OCI-LY7 (cell line): ENCODE data around the gene WASF3. TPM values are rescaled to one million over a fixed set of nuclear protein-coding genes. Genes with fewer than 3 reads are reported as not detected.
A peak's percentile ranks its signal among the peaks of the same experiment; 100 is the strongest.

Experiments used
- BruUV-seq: library from RNA; stranded (reverse); fragments of 400-500 nt; replicated peaks from 2 replicates; lab custom pipeline; 2021; lab: Mats Ljungman, UMichigan
- CTCF ChIA-PET: fragments of 300-600 bp; sonication (Branson Sonifier 250); formaldehyde crosslinking; loops from one replicate; lab custom pipeline; 2022; ENCODE audit warnings: antibody characterized with exemption; ENCODE audit not compliant: unreplicated experiment; lab: Charles Lee
- POLR2A ChIA-PET: fragments of 300-600 bp; sonication (Branson Sonifier 250); formaldehyde crosslinking; loops from one replicate; lab custom pipeline; 2022; ENCODE audit warnings: antibody characterized with exemption; lab: Charles Lee
- DNase-seq: peaks from one replicate; pipeline ENCODE4 v3.0.0-alpha.2; 2015; ENCODE audit warnings: low spot score
- H2AFZ ChIP-seq: fragments of 200-600 bp; sonication (generic), shearing (Covaris generic); 2 replicates; pipeline ENCODE4 v1.6.1; 2014; ENCODE audit warnings: mild to moderate bottlenecking, antibody characterized with exemption, low read length, moderate library complexity
- H3K27ac ChIP-seq: fragments of 200-600 bp; sonication (generic); 2 replicates; pipeline ENCODE4 v1.5.1; 2014; ENCODE audit warnings: mixed run types, low read depth, mild to moderate bottlenecking, moderate library complexity, low read length, inconsistent platforms; ENCODE audit not compliant: poor library complexity, severe bottlenecking
- H3K36me3 ChIP-seq: fragments of 200-600 bp; sonication (generic); 2 replicates; pipeline ENCODE4 v1.6.1; 2014; ENCODE audit warnings: mild to moderate bottlenecking, antibody characterized with exemption, low read length, moderate library complexity, mixed read lengths; ENCODE audit not compliant: insufficient read depth
- H3K4me1 ChIP-seq: fragments of 200-600 bp; sonication (generic); 2 replicates; pipeline ENCODE4 v1.5.1; 2014; ENCODE audit warnings: mild to moderate bottlenecking, low read length; ENCODE audit not compliant: insufficient read depth, poor library complexity, severe bottlenecking
- H3K4me2 ChIP-seq: fragments of 200-600 bp; sonication (generic); 2 replicates; pipeline ENCODE4 v1.6.1; 2014; ENCODE audit warnings: mild to moderate bottlenecking, low read length
- H3K4me3 ChIP-seq: fragments of 200-600 bp; sonication (generic); 2 replicates; pipeline ENCODE4 v1.5.1; 2014; ENCODE audit warnings: mild to moderate bottlenecking, low read depth, low read length; ENCODE audit not compliant: poor library complexity, severe bottlenecking
- H3K79me2 ChIP-seq: fragments of 200-600 bp; sonication (generic); 2 replicates; pipeline ENCODE4 v1.6.1; 2016; ENCODE audit warnings: low read depth, mild to moderate bottlenecking, low read length, moderate library complexity, mixed read lengths; ENCODE audit not compliant: insufficient read depth
- H3K9me2 ChIP-seq: fragments of 200-600 bp; sonication (generic); 2 replicates; pipeline ENCODE4 v1.6.1; 2016; ENCODE audit warnings: mild to moderate bottlenecking, low read length, mixed read lengths; ENCODE audit not compliant: insufficient read depth
- H3K9me3 ChIP-seq: fragments of 200-600 bp; sonication (generic); 2 replicates; pipeline ENCODE4 v1.6.1; 2014; ENCODE audit warnings: mild to moderate bottlenecking, mixed run types, low read length, mixed read lengths
- H4K20me1 ChIP-seq: fragments of 200-600 bp; sonication (generic); 2 replicates; pipeline ENCODE4 v1.6.1; 2014; ENCODE audit warnings: mild to moderate bottlenecking, antibody characterized with exemption, low read length, moderate library complexity, mixed read lengths; ENCODE audit not compliant: insufficient read depth
- CTCF ChIP-seq: fragments of 200-600 bp; sonication (generic); conservative IDR thresholded peaks from 2 replicates; pipeline ENCODE4 v1.5.1; 2014; ENCODE audit warnings: mild to moderate bottlenecking, antibody characterized with exemption, low read length, moderate library complexity, mixed read lengths
- EZH2phosphoT487 ChIP-seq: fragments of 200-600 bp; sonication (generic); IDR thresholded peaks from 2 replicates; pipeline ENCODE4 v1.6.1; 2018; ENCODE audit warnings: low read depth, borderline replicate concordance, mild to moderate bottlenecking, mixed run types, antibody characterized with exemption, low read length, moderate library complexity, mixed read lengths
- intact Hi-C: fragments of 100-400 bp; cut with micrococcal nuclease; formaldehyde crosslinking; loops from one replicate; pipeline ENCODE4 v1.10.0; 2022; ENCODE audit not compliant: unreplicated experiment
- total RNA-seq, 2 experiments: library from RNA; depleted of rRNA in 1 of 2; stranded (reverse); fragments of >200 nt in 1 of 2; shearing (Covaris generic) in 1 of 2; gene quantifications; 2 replicates each; pipeline ENCODE4 v1.2.3, GENCODE V29; 2014 to 2022

WASF3 gene
- total RNA-seq, 2 experiments from 2014 or later = 0.17 to 0.19 TPM

- TF ChIP-seq CTCF = no peak
- no peak for TF ChIP-seq EZH2phosphoT487
- Histone ChIP-seq H3K9me3 (no peaks in the 10 kb centered on the region), H3K27ac (no peak overlapping the region), H3K4me2 (no peak overlapping the region), H4K20me1 (no peaks in the 10 kb centered on the region), H3K4me3 (no peak overlapping the region), H3K36me3 (no peaks in the 10 kb centered on the region), H2AFZ (no peak overlapping the region), H3K79me2 (no peaks in the 10 kb centered on the region), H3K9me2 (no peaks in the 10 kb centered on the region), H3K4me1 (no peaks in the 10 kb centered on the region)
- no TSS peak for BruUV-seq
- DNase-seq = no peak
- CTCF ChIA-PET = no interaction called here
- POLR2A ChIA-PET = no interaction called here
- intact Hi-C loops = no loop called here
These were observed 95.8 kb downstream of the WASF3 start for GRCh38 chr13:26653310-26653709.

- no peaks in the 10 kb centered on the region for H3K36me3 ChIP-seq
- H3K4me3 ChIP-seq = no peak overlapping the region
- BruUV-seq = no TSS peak
- H3K4me1 ChIP-seq = no peaks in the 10 kb centered on the region
- no peak overlapping the region for H3K27ac ChIP-seq
- no peaks in the 10 kb centered on the region for H3K9me3 ChIP-seq
- H4K20me1 ChIP-seq = no peaks in the 10 kb centered on the region
- ChIA-PET CTCF (no interaction called here), POLR2A (no interaction called here)
- no peak overlapping the region for H3K4me2 ChIP-seq
- no peaks in the 10 kb centered on the region for H3K9me2 ChIP-seq
- TF ChIP-seq CTCF (no peak), EZH2phosphoT487 (no peak)
- no peak for DNase-seq
- intact Hi-C loops = no loop called here
- H2AFZ ChIP-seq = no peak overlapping the region
- H3K79me2 ChIP-seq = no peaks in the 10 kb centered on the region
These were observed 96.4 kb downstream of the WASF3 start for GRCh38 chr13:26653842-26654241.

- Histone ChIP-seq H2AFZ (no peak overlapping the region), H3K79me2 (no peaks in the 10 kb centered on the region), H3K4me1 (peaks cover 18% of the 10 kb centered on the region), H3K36me3 (no peaks in the 10 kb centered on the region), H4K20me1 (no peaks in the 10 kb centered on the region), H3K9me2 (no peaks in the 10 kb centered on the region), H3K27ac (no peak overlapping the region), H3K4me3 (no peak overlapping the region), H3K9me3 (no peaks in the 10 kb centered on the region), H3K4me2 (no peak overlapping the region)
- CTCF ChIA-PET = no interaction called here
- peak; percentile 57 for DNase-seq
- intact Hi-C loops = no loop called here
- no TSS peak for BruUV-seq
- TF ChIP-seq CTCF = peak; percentile 65
- TF ChIP-seq EZH2phosphoT487 = no peak
- POLR2A ChIA-PET = no interaction called here
These were observed 99.4 kb downstream of the WASF3 start for GRCh38 chr13:26656919-26657318.
